HepG2 (cell line): ENCODE results near the gene MPP3. TPM values are rescaled to one million over a fixed set of nuclear protein-coding genes. Genes with fewer than 3 reads are reported as not detected.

Source experiments
- CEBPB ChIP-seq: IDR thresholded peaks from 2 replicates; pipeline ENCODE4 v1.6.1; 2011; ENCODE audit warnings: low read depth, low read length, improper control_type of control experiment, borderline replicate concordance
- EED ChIP-seq: sonication (generic); formaldehyde crosslinking; IDR thresholded peaks from 2 replicates; pipeline ENCODE4 v1.5.0; 2020; ENCODE audit warnings: mild to moderate bottlenecking, missing genetic modification reagents
- FIP1L1 ChIP-seq: fragments of 200-400 bp; formaldehyde crosslinking; IDR thresholded peaks from 2 replicates; pipeline ENCODE4 v1.6.1; 2018; ENCODE audit warnings: low read depth, mild to moderate bottlenecking, low read length, moderate library complexity, borderline replicate concordance; ENCODE audit not compliant: insufficient read depth
- GFI1 ChIP-seq: sonication (generic); formaldehyde crosslinking; IDR thresholded peaks from 2 replicates; pipeline ENCODE4 v1.5.0; 2020; ENCODE audit warnings: missing genetic modification reagents, mild to moderate bottlenecking, borderline replicate concordance
- JUNB ChIP-seq: sonication (generic); formaldehyde crosslinking; IDR thresholded peaks from 2 replicates; pipeline ENCODE4 v1.8.0; 2022; ENCODE audit warnings: missing genetic modification reagents, mild to moderate bottlenecking, borderline replicate concordance
- MBD4 ChIP-seq: IDR thresholded peaks from 2 replicates; pipeline ENCODE4 v1.6.1; 2012; ENCODE audit warnings: low read length, inconsistent platforms, borderline replicate concordance
- MNT ChIP-seq: fragments of 450-650 bp; IDR thresholded peaks from 2 replicates; pipeline ENCODE4 v1.6.1; 2016
- PHB2 ChIP-seq: fragments of 450-650 bp; IDR thresholded peaks from 2 replicates; pipeline ENCODE4 v1.6.1; 2018; ENCODE audit not compliant: partially characterized antibody
- POLR2G ChIP-seq: fragments of 200-400 bp; formaldehyde crosslinking; IDR thresholded peaks from 2 replicates; pipeline ENCODE4 v1.6.1; 2018; ENCODE audit warnings: mild to moderate bottlenecking, low read depth, low read length, moderate library complexity
- RORA ChIP-seq: sonication (generic); formaldehyde crosslinking; IDR thresholded peaks from 2 replicates; pipeline ENCODE4 v1.5.0; 2020; ENCODE audit warnings: mild to moderate bottlenecking, missing genetic modification reagents, moderate library complexity
- SMARCE1 ChIP-seq: fragments of 450-650 bp; IDR thresholded peaks from 2 replicates; pipeline ENCODE4 v1.6.1; 2017; ENCODE audit warnings: borderline replicate concordance
- SOX6 ChIP-seq, 2 experiments: fragments of 450-650 bp in 1 of 2; sonication (generic) in 1 of 2; formaldehyde crosslinking in 1 of 2; IDR thresholded peaks; 2 replicates each; pipeline versions ENCODE4 v1.4.0 to v1.6.1; 2017 to 2020; ENCODE audit warnings: antibody characterized with exemption in 1 of 2, mild to moderate bottlenecking in 1 of 2, missing genetic modification reagents in 1 of 2
- TBL1XR1 ChIP-seq: fragments of 150-350 bp; IDR thresholded peaks from 2 replicates; pipeline ENCODE4 v1.6.1; 2014; ENCODE audit warnings: borderline replicate concordance, low read length; ENCODE audit not compliant: partially characterized antibody
- THYN1 ChIP-seq: sonication (generic); formaldehyde crosslinking; IDR thresholded peaks from 2 replicates; pipeline ENCODE4 v1.8.1; 2023; ENCODE audit warnings: low read depth, mild to moderate bottlenecking, moderate library complexity, missing genetic modification reagents, borderline replicate concordance
- TOE1 ChIP-seq: sonication (generic); formaldehyde crosslinking; IDR thresholded peaks from 2 replicates; pipeline ENCODE4 v1.4.0; 2020; ENCODE audit warnings: mild to moderate bottlenecking, missing genetic modification reagents
- ZBTB42 ChIP-seq: sonication (generic); formaldehyde crosslinking; IDR thresholded peaks from 2 replicates; pipeline ENCODE4 v1.5.0; 2020; ENCODE audit warnings: mild to moderate bottlenecking, missing genetic modification reagents
- ZMYM2 ChIP-seq: sonication (generic); formaldehyde crosslinking; IDR thresholded peaks from 2 replicates; pipeline ENCODE4 v1.8.0; 2022; ENCODE audit warnings: mild to moderate bottlenecking, missing genetic modification reagents
- ZNF20 ChIP-seq: sonication (generic); formaldehyde crosslinking; IDR thresholded peaks from 2 replicates; pipeline ENCODE4 v1.4.0; 2020; ENCODE audit warnings: mild to moderate bottlenecking, moderate library complexity, missing genetic modification reagents
- ZNF207 ChIP-seq: fragments of 450-650 bp; IDR thresholded peaks from 2 replicates; pipeline ENCODE4 v1.6.1; 2016; ENCODE audit warnings: antibody characterized with exemption, borderline replicate concordance
- ZNF235 ChIP-seq: sonication (generic); formaldehyde crosslinking; IDR thresholded peaks from 2 replicates; pipeline ENCODE4 v1.8.1; 2023; ENCODE audit warnings: mild to moderate bottlenecking, missing genetic modification reagents, borderline replicate concordance
- ZNF513 ChIP-seq: sonication (generic); formaldehyde crosslinking; conservative IDR thresholded peaks from 2 replicates; pipeline ENCODE4 v1.5.0; 2020; ENCODE audit warnings: missing genetic modification reagents
- ZNF761 ChIP-seq: sonication (generic); formaldehyde crosslinking; conservative IDR thresholded peaks from 2 replicates; pipeline ENCODE4 v1.4.0; 2020; ENCODE audit warnings: mild to moderate bottlenecking, missing genetic modification reagents
- polyA plus RNA-seq, 8 experiments: library from polyadenylated mRNA; depleted of rRNA in 3 of 8; stranded (reverse) in 7 of 8; unstranded in 1 of 8; fragments of >200 nt; fragmentation: Illumina TruSeq in 4 of 8; extraction: Trizol in 4 of 8; gene quantifications; 2 replicates each; pipeline versions ENCODE4 v1.2.1 to v1.2.3, GENCODE V29; 2011 to 2016; ENCODE audit warnings: low read depth in 4 of 8, missing spikeins in 1 of 8, mixed read lengths in 1 of 8; ENCODE audit not compliant: insufficient read depth in 1 of 8
- total RNA-seq, 5 experiments: library from RNA; depleted of rRNA; stranded (reverse); fragments of >200 nt; fragmentation: Illumina TruSeq; extraction: Trizol; gene quantifications; 2 replicates each; pipeline ENCODE4 v1.2.3, GENCODE V29; 2016; ENCODE audit warnings: low read depth in 1 of 5
- TF ChIP-seq, protein P1 (sequence below): sonication (generic); formaldehyde crosslinking; IDR thresholded peaks from 2 replicates; pipeline ENCODE4 v1.5.0; 2020; ENCODE audit warnings: mild to moderate bottlenecking, missing genetic modification reagents

Gene MPP3
- total and polyA plus RNA-seq, 2 of the 13 experiments (the other 11 are each of a cell fraction or from before 2014, with no cell fraction given) = 0.91 to 1.8 TPM

DNA sequence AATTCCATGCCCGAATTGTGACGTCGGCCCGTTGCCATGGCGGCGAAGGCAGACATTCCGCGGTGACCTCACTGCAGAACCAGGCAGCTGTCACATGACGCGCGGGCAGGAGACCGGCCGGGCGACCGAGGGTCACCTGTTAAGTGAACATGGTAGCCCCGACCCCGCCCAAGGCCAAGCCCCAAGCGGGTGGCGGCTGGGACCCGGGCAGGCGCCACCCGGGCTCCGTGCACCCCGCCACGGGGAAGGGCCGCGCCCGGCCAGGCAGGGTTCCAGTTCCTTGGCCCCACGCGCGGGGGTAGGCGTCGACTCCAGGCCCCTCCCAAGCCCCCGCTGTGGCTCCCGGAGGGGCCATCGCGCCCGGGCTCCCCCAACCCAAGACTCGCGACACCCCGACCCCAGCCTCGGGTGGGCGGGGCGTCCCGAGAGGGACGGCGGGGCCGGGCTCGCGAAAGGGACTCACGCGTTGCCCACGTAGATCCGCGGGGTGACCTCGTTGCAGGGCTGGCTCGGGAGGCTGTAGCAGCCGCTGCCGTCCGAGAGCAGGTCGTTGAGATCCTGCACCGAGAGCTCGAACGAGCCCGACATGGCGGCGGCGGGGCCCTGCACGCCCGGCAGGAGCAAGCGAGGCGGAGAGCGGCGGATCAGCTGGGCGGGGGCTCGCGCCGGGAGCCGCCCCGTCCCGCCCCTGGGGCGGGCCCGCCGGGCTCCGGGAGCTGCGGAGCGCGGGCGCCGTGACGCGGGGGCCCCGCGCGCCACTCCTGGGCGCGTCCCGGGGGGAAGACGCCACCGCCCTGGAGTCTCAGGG lies 54.4 kb downstream of the MPP3 start, which contains the start of gene DUSP3 (continued):
- TF ChIP-seq THYN1 (CRISPR knock-in tag) (no peak), ZNF235 (CRISPR knock-in tag) (peak; percentile 95), ZNF513 (CRISPR knock-in tag) (peak; percentile 40; the same call in 1 of the 2 replicates), PHB2 (no peak), FIP1L1 (no peak), ZMYM2 (CRISPR knock-in tag) (no peak), MBD4 (no peak), SMARCE1 (no peak), JUNB (no peak), MNT (no peak; the same call in 1 of the 2 replicates), POLR2G (peak; percentile 93), ZNF761 (CRISPR knock-in tag) (peak; percentile 80; the same call in 1 of the 2 replicates), TBL1XR1 (peak; percentile 27), EED (CRISPR knock-in tag) (peak; percentile 81; the same call in 1 of the 2 replicates), CEBPB (no peak), ZNF20 (CRISPR knock-in tag) (no peak), ZBTB42 (CRISPR knock-in tag) (0 out of 2 replicates have a peak, but pooled peaks have one; percentile 12), GFI1 (peak; percentile 59; the same call in 1 of the 2 replicates), TOE1 (CRISPR knock-in tag) (no peak), SOX6 (IDR thresholded peaks at IDR 0.05) (no peak), SOX6 (CRISPR knock-in tag; IDR thresholded peaks at IDR 0.05) (no peak; the same call in none of the 2 replicates), ZNF207 (no peak), RORA (CRISPR knock-in tag) (no peak)
- TF ChIP-seq, protein P1, sequence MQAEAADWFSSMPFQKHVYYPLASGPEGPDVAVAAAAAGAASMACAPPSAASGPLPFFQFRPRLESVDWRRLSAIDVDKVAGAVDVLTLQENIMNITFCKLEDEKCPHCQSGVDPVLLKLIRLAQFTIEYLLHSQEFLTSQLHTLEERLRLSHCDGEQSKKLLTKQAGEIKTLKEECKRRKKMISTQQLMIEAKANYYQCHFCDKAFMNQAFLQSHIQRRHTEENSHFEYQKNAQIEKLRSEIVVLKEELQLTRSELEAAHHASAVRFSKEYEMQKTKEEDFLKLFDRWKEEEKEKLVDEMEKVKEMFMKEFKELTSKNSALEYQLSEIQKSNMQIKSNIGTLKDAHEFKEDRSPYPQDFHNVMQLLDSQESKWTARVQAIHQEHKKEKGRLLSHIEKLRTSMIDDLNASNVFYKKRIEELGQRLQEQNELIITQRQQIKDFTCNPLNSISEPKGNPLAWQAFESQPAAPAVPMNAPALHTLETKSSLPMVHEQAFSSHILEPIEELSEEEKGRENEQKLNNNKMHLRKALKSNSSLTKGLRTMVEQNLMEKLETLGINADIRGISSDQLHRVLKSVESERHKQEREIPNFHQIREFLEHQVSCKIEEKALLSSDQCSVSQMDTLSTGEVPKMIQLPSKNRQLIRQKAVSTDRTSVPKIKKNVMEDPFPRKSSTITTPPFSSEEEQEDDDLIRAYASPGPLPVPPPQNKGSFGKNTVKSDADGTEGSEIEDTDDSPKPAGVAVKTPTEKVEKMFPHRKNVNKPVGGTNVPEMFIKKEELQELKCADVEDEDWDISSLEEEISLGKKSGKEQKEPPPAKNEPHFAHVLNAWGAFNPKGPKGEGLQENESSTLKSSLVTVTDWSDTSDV (CRISPR knock-in tag) = peak; percentile 86; the same call in 1 of the 2 replicates
